ENCODE results near the gene PRR22. TPM values are rescaled to one million over a fixed set of nuclear protein-coding genes. Genes with fewer than 3 reads are reported as not detected.

Gene PRR22
- total and polyA plus RNA-seq, 9 of the 15 experiments (the other 6 are each of a cell fraction or from before 2014, with no cell fraction given) = 0.03 to 12.0 (median 2.0) TPM; not detected in 1

DNA sequence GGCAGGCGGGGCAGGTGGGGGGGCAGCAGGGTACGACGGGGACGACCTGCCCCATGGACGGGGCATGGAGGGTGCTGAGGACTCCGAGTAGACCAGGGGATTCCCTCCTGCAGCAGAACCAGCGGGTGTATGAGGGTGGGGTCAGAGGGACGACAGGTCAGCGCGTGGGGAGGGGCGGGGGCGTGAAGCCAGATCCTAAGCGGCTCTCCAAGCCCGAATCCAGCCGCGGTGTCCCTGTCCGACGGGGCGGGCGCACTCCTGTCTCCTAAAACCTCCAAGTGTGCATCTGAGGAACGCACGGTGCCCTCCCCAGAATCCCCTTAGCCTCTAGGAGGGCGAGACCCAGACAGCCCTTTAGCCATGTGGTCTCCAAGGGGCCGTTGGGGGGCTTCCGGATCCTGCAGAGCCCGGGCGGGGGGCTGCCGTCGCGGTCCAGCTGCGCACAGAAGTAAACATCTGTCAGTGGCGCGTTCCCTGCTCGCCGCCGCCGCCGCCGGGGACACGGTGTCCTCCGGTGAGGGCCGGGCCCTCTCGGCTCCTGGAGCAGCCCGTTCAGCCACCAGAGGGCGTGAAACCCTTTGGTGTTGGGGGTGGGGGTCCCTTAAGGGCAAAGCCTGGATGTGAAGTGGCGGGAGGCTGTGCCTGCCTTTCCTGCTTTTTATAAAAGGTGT, 21.1 kb upstream of the PRR22 start (continued):
- no peak for TF ChIP-seq ZNF699 (CRISPR knock-in tag; IDR thresholded peaks at IDR 0.05; ENCODE audit: insufficient replicate concordance)
- TF ChIP-seq GTF2E2 (tag; IDR thresholded peaks at IDR 0.05) = no peak
- no peak for TF ChIP-seq NCOR1 (IDR thresholded peaks at IDR 0.05)
- TF ChIP-seq, protein P1, sequence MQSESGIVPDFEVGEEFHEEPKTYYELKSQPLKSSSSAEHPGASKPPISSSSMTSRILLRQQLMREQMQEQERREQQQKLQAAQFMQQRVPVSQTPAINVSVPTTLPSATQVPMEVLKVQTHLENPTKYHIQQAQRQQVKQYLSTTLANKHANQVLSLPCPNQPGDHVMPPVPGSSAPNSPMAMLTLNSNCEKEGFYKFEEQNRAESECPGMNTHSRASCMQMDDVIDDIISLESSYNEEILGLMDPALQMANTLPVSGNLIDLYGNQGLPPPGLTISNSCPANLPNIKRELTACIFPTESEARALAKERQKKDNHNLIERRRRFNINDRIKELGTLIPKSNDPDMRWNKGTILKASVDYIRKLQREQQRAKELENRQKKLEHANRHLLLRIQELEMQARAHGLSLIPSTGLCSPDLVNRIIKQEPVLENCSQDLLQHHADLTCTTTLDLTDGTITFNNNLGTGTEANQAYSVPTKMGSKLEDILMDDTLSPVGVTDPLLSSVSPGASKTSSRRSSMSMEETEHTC (IDR thresholded peaks at IDR 0.05) = no peak
- TF ChIP-seq ZKSCAN3 (CRISPR knock-in tag; IDR thresholded peaks at IDR 0.05) = no peak
- peak; percentile 30 for TF ChIP-seq ZFP36 (IDR thresholded peaks at IDR 0.05; ENCODE audit: low read depth, low read length, partially characterized antibody)
- TF ChIP-seq, protein P2, sequence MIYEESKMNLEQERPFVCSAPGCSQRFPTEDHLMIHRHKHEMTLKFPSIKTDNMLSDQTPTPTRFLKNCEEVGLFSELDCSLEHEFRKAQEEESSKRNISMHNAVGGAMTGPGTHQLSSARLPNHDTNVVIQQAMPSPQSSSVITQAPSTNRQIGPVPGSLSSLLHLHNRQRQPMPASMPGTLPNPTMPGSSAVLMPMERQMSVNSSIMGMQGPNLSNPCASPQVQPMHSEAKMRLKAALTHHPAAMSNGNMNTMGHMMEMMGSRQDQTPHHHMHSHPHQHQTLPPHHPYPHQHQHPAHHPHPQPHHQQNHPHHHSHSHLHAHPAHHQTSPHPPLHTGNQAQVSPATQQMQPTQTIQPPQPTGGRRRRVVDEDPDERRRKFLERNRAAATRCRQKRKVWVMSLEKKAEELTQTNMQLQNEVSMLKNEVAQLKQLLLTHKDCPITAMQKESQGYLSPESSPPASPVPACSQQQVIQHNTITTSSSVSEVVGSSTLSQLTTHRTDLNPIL (CRISPR knock-in tag; IDR thresholded peaks at IDR 0.05) = no peak
- no peak for TF ChIP-seq MCM7 (IDR thresholded peaks at IDR 0.05)
- TF ChIP-seq ZNF639 (CRISPR knock-in tag; conservative IDR thresholded peaks at IDR 0.05 in 1 of 2, IDR thresholded peaks at IDR 0.05 in 1 of 2) = no peak
- no peak for TF ChIP-seq ETS1 (conservative IDR thresholded peaks at IDR 0.05; ENCODE audit: control insufficient read depth, low read depth, low read length)
- TF ChIP-seq SIX5 (IDR thresholded peaks at IDR 0.05; ENCODE audit: borderline replicate concordance in 1 of 2, insufficient read depth in 1 of 2, low read depth in 1 of 2, low read length in 2 of 2) = no peak
- TF ChIP-seq CTCF (IDR thresholded peaks at IDR 0.05 in 2 of 3, conservative IDR thresholded peaks at IDR 0.05 in 1 of 3; ENCODE audit: insufficient read depth in 2 of 3, low read depth in 1 of 3, low read length in 3 of 3) = peak; percentile 78 to 87 (median 84)
- no peak for TF ChIP-seq PHF21A (IDR thresholded peaks at IDR 0.05; ENCODE audit: borderline replicate concordance, low read depth)
- TF ChIP-seq TCF7 (IDR thresholded peaks at IDR 0.05; ENCODE audit: borderline replicate concordance) = no peak
- 0 out of 2 replicates have a peak, but pooled peaks have one; percentile 11 for TF ChIP-seq GABPB1 (CRISPR knock-in tag; IDR thresholded peaks at IDR 0.05)
- no peak for TF ChIP-seq SNIP1 (IDR thresholded peaks at IDR 0.05; ENCODE audit: low read depth)
- TF ChIP-seq HDAC8 (tag; IDR thresholded peaks at IDR 0.05) = no peak
- TF ChIP-seq, protein P3, sequence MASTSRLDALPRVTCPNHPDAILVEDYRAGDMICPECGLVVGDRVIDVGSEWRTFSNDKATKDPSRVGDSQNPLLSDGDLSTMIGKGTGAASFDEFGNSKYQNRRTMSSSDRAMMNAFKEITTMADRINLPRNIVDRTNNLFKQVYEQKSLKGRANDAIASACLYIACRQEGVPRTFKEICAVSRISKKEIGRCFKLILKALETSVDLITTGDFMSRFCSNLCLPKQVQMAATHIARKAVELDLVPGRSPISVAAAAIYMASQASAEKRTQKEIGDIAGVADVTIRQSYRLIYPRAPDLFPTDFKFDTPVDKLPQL (IDR thresholded peaks at IDR 0.05; ENCODE audit: extremely low read depth, insufficient read length) = no peak
- TF ChIP-seq ZBTB7A (IDR thresholded peaks at IDR 0.05; ENCODE audit: borderline replicate concordance, control insufficient read depth, low read depth, low read length) = peak; percentile 96

Data from K562 (cell line).